ENCODE results near the gene NCBP1.
A peak's percentile ranks its signal among the peaks of the same experiment; 100 is the strongest.

DNA sequence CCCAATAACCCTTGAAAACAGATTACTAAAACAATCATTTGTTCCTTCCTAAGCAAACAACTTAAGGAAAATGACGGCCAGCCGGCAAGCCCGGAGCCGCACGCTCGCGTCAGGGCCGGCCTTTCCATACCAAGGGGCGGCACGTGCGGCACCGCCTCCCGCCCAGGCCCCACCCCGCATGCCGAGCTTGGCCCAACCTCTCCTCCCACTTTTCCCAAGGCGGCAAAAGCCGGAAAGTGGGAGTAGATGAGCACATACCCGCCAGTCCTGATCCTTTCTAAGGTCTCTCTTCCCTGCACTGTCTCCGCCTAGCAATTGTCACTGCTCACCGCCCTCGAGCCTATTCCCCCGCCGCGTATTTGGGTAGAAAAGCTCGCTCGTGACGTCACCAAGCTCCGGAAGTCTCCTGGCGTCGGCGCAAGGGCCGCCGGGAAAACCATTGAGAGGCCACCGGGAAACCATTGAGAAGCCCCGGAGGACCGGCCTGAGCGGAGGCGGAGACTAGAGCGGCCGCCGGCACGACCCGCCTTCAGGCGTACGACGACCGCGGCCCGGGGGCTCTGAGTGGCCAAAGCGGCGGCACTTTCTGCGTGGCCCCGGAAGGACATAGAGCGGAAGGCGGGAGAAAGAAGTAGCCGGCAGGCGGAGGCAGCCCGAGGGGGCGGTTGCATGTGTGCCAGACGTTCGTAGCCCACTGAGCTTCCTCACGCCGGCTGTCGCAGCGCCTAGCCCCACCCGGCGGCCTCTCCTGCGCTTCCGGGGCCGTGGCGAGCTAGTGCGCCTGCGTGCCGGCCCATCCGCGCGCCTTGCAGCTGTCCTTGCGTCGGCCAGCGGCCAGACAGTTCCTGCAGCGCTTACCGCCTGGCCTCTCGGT lies at the start of gene NCBP1, which contains the start of gene TSTD2:
- TF ChIP-seq EZH2 (IDR thresholded peaks at IDR 0.05) = no peak
- TF ChIP-seq POLR2AphosphoS5 (IDR thresholded peaks at IDR 0.05; ENCODE audit: borderline replicate concordance, low read depth, low read length) = peak; percentile 80
- peak; percentile 76 for TF ChIP-seq FOXP2 (optimal IDR thresholded peaks at IDR 0.05; ENCODE audit: control extremely low read depth, extremely low read length, insufficient read depth)
